Mucosa of descending colon (tissue), 3 donors: Measurements from ENCODE around the gene FGGY. TPM values are rescaled to one million over a fixed set of nuclear protein-coding genes. Genes with fewer than 3 reads are reported as not detected.

ENCODE experiments used
- ATAC-seq: fragments of 200-7000 bp; cut with Tn5 transposase; one replicate; pipeline ENCODE4 v1.9.1; 2020; ENCODE audit warnings: mild to moderate bottlenecking, moderate library complexity
- DNase-seq, 3 donors: peaks; one replicate each; pipeline ENCODE4 v3.0.0-alpha.2; 2020
- H3K36me3 ChIP-seq: fragments of 200-600 bp; one replicate; pipeline ENCODE4 v1.8.0; 2021; ENCODE audit warnings: low read depth, mild to moderate bottlenecking
- H3K4me1 ChIP-seq: fragments of 200-600 bp; one replicate; pipeline ENCODE4 v1.8.0; 2021; ENCODE audit warnings: low read depth, mild to moderate bottlenecking
- H3K4me3 ChIP-seq: fragments of 200-600 bp; one replicate; pipeline ENCODE4 v1.8.0; 2021; ENCODE audit warnings: mild to moderate bottlenecking
- H3K9me3 ChIP-seq: fragments of 200-600 bp; one replicate; pipeline ENCODE4 v1.8.0; 2021; ENCODE audit warnings: mild to moderate bottlenecking
- CTCF ChIP-seq: fragments of 200-600 bp; IDR thresholded peaks from one replicate; pipeline ENCODE4 v1.8.0; 2022; ENCODE audit warnings: antibody characterized with exemption, mild to moderate bottlenecking
- intact Hi-C, 2 donors: fragments of 100-400 bp; cut with DNase I in 1 of 2; cut with micrococcal nuclease in 1 of 2; formaldehyde crosslinking; loops; one replicate each; pipeline versions ENCODE4 v1.11.0 to v1.11.1; 2022; cut with DNase I, micrococcal nuclease
- total RNA-seq, 3 donors: library from RNA; stranded (reverse); fragmentation: NEBNext Ultra II Directional in 2 of 3; extraction: Animal tissue kit (Norgen Biotek cat#: 25700) in 2 of 3; gene quantifications; one replicate each; pipeline versions ENCODE4 v1.2.1 to v1.2.4, GENCODE V29; 2021 to 2023
- donor health status: DM: no; HTN: no; CAD: no; lungs with moderate emphysema.
- donor health status: DM: no; HTN: no; CAD: no.
- donor health status: DM: no; HTN: yes; CAD: no.

Gene FGGY
- total RNA-seq, 3 donors from 2014 or later: 25.2 to 38.3 (median 36.6) TPM

GRCh38 chr1:59329412-59330053 lies 32.6 kb downstream of the FGGY start:
- no peak for ATAC-seq

GRCh38 chr1:59331686-59332620 lies 35.1 kb downstream of the FGGY start:
- no peak overlapping the region for H3K4me3 ChIP-seq
- ATAC-seq: no peak
- H3K4me1 ChIP-seq: no peaks in the 10 kb centered on the region
- no peaks in the 10 kb centered on the region for H3K36me3 ChIP-seq
- no peaks in the 10 kb centered on the region for H3K9me3 ChIP-seq
- intact Hi-C loops: no loop called here
- no peak for TF ChIP-seq CTCF
- DNase-seq: no peak

More at GRCh38 chr1:59329412-59330053, 32.6 kb downstream of the FGGY start:
- Histone ChIP-seq H3K36me3 (no peaks in the 10 kb centered on the region), H3K9me3 (no peaks in the 10 kb centered on the region), H3K4me1 (no peaks in the 10 kb centered on the region), H3K4me3 (no peak overlapping the region)
- no peak for TF ChIP-seq CTCF
- no peak for DNase-seq
- intact Hi-C loops: no loop called here

- H3K36me3 ChIP-seq: no peaks in the 10 kb centered on the region
- ATAC-seq (no peak), DNase-seq (no peak)
- no peak for TF ChIP-seq CTCF
- intact Hi-C loops: no loop called here
- H3K4me1 ChIP-seq: no peaks in the 10 kb centered on the region
- H3K9me3 ChIP-seq: no peaks in the 10 kb centered on the region
- no peak overlapping the region for H3K4me3 ChIP-seq
Observed at GRCh38 chr1:59332983-59333382, 36.1 kb downstream of the FGGY start.

GRCh38 chr1:59333626-59334277 lies 36.9 kb downstream of the FGGY start:
- H3K4me3 ChIP-seq: no peak overlapping the region
- H3K36me3 ChIP-seq: no peaks in the 10 kb centered on the region
- peak; percentile 47 for ATAC-seq
- no peaks in the 10 kb centered on the region for H3K4me1 ChIP-seq
- TF ChIP-seq CTCF: no peak
- DNase-seq: no peak
- intact Hi-C loops: no loop called here
- H3K9me3 ChIP-seq: no peaks in the 10 kb centered on the region

GRCh38 chr1:59340411-59341307 lies 43.8 kb downstream of the FGGY start:
- Histone ChIP-seq H3K4me1 (no peaks in the 10 kb centered on the region), H3K9me3 (no peaks in the 10 kb centered on the region), H3K36me3 (no peaks in the 10 kb centered on the region), H3K4me3 (no peak overlapping the region)
- TF ChIP-seq CTCF: no peak
- no peak for DNase-seq
- no peak for ATAC-seq
- intact Hi-C loops: no loop called here
